ENCODE measurements around the gene TALDO1.
A peak's percentile ranks its signal among the peaks of the same experiment; 100 is the strongest.
"Not testable (repeated sequence)": the region's sequence is repeated elsewhere in the genome, so short reads cannot be mapped to it uniquely, and the experiment has no call there.

Gene TALDO1

GRCh38 chr11:737899-738298 is 9.4 kb upstream of the TALDO1 start:
- DNase-seq: not testable (repeated sequence)

GRCh38 chr11:742156-742546 is 5.1 kb upstream of the TALDO1 start:
- no peak for DNase-seq

GRCh38 chr11:742571-743201 is 4.6 kb upstream of the TALDO1 start:
- DNase-seq: no peak

- no peak for DNase-seq
These were observed 1.8 kb upstream of the TALDO1 start for GRCh38 chr11:745428-745827.

DNA sequence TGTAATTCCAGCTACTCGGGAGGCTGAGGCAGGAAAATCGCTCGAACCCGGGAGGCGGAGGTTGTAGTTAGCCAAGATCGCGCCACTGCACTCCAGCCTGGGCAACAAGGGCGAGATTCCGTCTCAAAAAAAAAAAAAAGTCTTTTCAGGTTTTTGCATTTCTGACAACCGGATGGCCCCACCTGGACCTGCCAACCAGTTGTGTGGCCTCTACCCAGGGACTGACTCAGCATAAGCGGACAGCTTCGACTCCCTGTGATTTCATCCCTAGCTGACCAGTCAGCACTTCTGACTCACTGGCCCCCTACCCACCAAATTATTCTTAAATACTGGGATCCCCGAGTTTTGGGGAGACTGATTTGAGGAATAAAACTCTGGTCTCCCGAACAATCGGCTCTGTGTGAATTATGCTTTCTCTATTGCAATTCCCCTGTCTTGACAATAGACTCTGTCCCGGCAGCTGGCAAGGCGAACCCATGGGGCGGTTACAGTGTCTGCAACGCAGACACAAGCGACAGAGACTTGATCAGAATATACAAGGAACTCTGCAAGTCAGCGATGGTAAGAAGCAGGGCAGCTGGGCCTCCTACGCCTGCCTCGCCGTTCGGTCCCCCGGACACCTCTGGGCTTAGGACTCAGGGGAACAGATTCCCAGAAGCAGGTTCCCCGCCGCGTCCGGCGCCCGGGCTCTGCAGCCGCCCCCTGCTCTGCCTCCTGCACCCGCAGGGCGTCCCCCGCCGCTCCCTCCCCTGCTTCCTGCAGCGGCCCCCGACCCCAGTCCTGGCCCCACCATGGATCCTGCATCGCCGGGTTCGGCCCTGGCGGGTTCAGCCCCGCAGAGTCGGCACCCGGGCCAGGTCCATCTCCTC is 741 bp upstream of the TALDO1 start:
- DNase-seq: no peak

- no peak for DNase-seq
These were observed 719 bp downstream of the TALDO1 start for GRCh38 chr11:748007-748359.

GRCh38 chr11:749731-750130 is 2.5 kb downstream of the TALDO1 start:
- DNase-seq: no peak

GRCh38 chr11:760236-760635 is 13.0 kb downstream of the TALDO1 start:
- no peak for DNase-seq

- no peak for DNase-seq
These were observed 14.4 kb downstream of the TALDO1 start for GRCh38 chr11:761526-762108.

DNA sequence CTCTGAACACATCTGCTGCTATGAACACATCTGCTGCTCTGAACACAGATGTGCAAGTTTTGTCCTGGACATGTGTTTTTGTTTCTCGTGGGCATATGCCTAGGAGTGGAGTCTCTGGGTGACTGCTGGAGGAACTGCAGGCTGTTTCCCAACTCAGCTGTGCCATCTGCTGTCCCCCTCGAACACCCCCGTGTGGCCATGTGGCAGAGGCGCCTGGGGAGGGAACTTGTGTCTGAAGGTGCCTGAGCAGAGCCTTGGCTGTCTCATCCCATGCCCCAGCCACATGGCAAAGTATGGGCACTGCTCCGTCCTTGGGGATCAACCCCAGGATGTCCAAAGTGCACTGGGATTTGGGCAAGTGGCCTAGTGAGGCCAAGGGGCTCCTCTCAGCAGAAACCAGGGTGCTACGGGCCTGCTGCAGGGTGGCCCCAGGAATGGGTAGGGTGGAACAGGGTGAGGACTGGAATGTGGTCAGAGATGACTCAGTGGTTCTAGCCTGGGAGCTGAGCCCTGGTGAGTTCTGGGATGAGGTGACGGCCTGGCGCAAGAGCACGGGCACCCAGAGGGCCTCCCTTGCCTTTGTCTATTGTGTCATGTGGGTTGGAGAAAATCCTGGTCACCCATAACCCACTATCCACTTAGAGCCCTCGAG is 15.3 kb downstream of the TALDO1 start:
- no peak for DNase-seq

DNA sequence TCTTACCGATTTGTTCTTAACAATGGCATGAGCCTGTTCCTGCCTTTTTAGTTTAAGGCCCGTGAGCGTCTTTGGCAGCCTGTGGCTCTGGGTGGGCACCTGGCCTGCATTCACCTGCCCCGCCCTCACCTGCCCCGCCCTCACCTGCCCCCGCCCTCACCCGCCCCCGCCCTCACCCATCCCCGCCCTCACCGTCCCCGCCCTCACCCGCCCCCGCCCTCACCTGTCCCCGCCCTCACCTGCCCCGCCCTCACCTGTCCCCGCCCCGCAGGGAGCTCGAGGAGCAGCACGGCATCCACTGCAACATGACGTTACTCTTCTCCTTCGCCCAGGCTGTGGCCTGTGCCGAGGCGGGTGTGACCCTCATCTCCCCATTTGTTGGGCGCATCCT is 15.8 kb downstream of the TALDO1 start:
- no peak for DNase-seq

- DNase-seq: no peak
These were observed 16.5 kb downstream of the TALDO1 start for GRCh38 chr11:763549-764321.

- DNase-seq: no peak
These were observed 17.2 kb downstream of the TALDO1 start for GRCh38 chr11:764322-765024.

DNA sequence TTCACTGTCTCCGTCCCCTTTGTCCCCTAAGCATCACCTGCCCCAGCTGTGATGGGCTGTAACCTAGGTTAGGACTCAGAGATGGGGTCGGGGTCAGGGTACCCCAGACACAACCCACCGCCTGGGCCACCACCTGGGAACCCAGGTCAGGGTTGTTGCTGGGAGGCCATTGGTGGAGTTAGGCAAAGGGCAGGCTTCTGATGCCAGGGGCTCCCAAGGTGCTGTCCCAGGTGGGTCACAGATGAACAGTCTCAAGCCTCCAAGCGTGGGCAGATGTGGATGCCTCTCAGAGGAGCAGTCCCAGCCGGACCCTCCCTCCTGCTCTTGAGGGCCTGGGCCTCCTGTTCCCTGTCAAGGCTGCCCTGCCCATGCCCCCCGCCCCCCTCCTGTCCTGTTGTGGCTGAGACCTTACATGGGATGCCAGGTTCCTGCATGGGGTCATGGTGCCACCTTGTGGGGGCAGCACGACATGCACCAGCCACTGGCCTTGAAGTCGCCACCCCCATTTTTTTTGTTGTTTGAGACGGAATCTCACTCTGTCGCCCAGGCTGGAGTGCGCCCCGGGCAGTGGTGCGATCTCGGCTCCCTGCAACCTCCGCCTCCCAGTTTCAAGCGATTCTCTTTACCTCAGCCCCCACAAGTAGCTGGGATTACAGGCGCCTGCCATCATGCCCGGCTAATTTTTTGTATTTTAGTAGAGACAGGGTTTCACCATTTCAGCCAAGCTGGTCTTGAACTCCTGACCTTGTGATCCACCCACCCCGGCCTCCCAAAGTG is 17.9 kb downstream of the TALDO1 start:
- peak; percentile 66 for DNase-seq

GRCh38 chr11:765802-766091 is 18.5 kb downstream of the TALDO1 start:
- no peak for DNase-seq

GRCh38 chr11:766106-766935 is 19.1 kb downstream of the TALDO1 start:
- no peak for DNase-seq

GRCh38 chr11:766936-767210 is 19.6 kb downstream of the TALDO1 start:
- no peak for DNase-seq

GRCh38 chr11:767238-767637 is 20.0 kb downstream of the TALDO1 start:
- DNase-seq: no peak

DNA sequence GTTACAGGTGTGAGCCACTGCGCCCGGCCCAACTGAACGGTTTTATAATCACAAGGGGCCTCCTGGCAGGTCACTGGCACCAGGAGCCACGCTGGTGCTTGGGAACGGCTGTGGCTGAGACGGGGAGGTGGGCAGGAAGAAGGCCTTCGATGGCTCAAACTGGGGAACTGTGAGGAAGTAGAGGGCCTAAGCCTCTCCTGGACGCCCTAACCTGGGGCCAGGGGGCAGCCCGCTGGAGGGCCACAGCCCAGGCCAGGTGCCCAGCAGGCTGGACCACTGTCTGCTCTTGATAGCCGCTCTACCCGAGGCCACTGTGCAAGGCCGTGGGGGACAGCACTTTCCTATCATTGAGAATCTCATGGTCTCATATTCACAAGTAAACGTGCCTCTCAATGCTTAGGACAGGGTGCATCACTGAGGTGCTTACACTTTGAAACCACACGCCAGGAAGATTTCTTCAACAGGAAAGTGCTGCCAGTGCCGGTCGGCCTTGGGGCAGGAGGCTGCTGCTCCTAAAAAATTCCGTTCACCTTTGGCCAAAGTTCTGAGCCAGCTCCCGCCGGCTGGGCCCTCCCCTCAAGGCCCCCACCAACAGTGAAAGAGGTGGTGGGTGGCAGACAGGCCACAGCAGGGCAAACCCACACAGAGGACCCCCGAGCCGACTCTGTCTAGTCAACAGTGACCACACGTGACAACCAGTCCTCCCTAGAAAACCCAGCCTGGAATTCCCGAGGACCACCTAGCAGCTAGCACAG is 22.8 kb downstream of the TALDO1 start:
- DNase-seq: no peak
